ENCODE results near the gene BRWD1. TPM values are rescaled to one million over a fixed set of nuclear protein-coding genes. Genes with fewer than 3 reads are reported as not detected.

Gene BRWD1
- total and polyA plus RNA-seq, 2 of the 13 experiments (the other 11 are each of a cell fraction or from before 2014, with no cell fraction given) = 13.9 to 28.0 TPM

GRCh38 chr21:39183272-39184049 is 130.0 kb downstream of the BRWD1 start, which contains the start of gene PSMG1 (continued):
- TF ChIP-seq TAF15 (IDR thresholded peaks at IDR 0.05; ENCODE audit: low read depth, low read length, poor library complexity, severe bottlenecking) = peak; percentile 32
- TF ChIP-seq IKZF4 (CRISPR knock-in tag; IDR thresholded peaks at IDR 0.05; ENCODE audit: borderline replicate concordance, low read depth, not compliant biosample characterization) = no peak
- TF ChIP-seq ZNF274 (CRISPR knock-in tag; IDR thresholded peaks at IDR 0.05) = peak; percentile 66; the same call in 1 of the 2 replicates
- TF ChIP-seq ZNF329 (CRISPR knock-in tag; IDR thresholded peaks at IDR 0.05; ENCODE audit: low read depth) = peak; percentile 86
- TF ChIP-seq GLMP (CRISPR knock-in tag; IDR thresholded peaks at IDR 0.05; ENCODE audit: borderline replicate concordance) = no peak
- TF ChIP-seq PAWR (CRISPR knock-in tag; IDR thresholded peaks at IDR 0.05; ENCODE audit: borderline replicate concordance) = 0 out of 2 replicates have a peak, but pooled peaks have one; percentile 82
- no peak for TF ChIP-seq ZNF598 (CRISPR knock-in tag; IDR thresholded peaks at IDR 0.05; ENCODE audit: borderline replicate concordance)
- TF ChIP-seq EHMT2 (IDR thresholded peaks at IDR 0.05; ENCODE audit: borderline replicate concordance, low read depth, low read length) = no peak
- peak; percentile 60; the same call in 1 of the 2 replicates for TF ChIP-seq ZBED4 (CRISPR knock-in tag; IDR thresholded peaks at IDR 0.05; ENCODE audit: borderline replicate concordance)
- TF ChIP-seq, protein P1, sequence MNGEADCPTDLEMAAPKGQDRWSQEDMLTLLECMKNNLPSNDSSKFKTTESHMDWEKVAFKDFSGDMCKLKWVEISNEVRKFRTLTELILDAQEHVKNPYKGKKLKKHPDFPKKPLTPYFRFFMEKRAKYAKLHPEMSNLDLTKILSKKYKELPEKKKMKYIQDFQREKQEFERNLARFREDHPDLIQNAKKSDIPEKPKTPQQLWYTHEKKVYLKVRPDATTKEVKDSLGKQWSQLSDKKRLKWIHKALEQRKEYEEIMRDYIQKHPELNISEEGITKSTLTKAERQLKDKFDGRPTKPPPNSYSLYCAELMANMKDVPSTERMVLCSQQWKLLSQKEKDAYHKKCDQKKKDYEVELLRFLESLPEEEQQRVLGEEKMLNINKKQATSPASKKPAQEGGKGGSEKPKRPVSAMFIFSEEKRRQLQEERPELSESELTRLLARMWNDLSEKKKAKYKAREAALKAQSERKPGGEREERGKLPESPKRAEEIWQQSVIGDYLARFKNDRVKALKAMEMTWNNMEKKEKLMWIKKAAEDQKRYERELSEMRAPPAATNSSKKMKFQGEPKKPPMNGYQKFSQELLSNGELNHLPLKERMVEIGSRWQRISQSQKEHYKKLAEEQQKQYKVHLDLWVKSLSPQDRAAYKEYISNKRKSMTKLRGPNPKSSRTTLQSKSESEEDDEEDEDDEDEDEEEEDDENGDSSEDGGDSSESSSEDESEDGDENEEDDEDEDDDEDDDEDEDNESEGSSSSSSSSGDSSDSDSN (CRISPR knock-in tag; IDR thresholded peaks at IDR 0.05) = peak; percentile 91
- no peak for TF ChIP-seq SMYD3 (CRISPR knock-in tag; IDR thresholded peaks at IDR 0.05)
- no peak; the same call in 1 of the 2 replicates for TF ChIP-seq ZNF670 (CRISPR knock-in tag; IDR thresholded peaks at IDR 0.05; ENCODE audit: borderline replicate concordance)
- TF ChIP-seq, protein P2, sequence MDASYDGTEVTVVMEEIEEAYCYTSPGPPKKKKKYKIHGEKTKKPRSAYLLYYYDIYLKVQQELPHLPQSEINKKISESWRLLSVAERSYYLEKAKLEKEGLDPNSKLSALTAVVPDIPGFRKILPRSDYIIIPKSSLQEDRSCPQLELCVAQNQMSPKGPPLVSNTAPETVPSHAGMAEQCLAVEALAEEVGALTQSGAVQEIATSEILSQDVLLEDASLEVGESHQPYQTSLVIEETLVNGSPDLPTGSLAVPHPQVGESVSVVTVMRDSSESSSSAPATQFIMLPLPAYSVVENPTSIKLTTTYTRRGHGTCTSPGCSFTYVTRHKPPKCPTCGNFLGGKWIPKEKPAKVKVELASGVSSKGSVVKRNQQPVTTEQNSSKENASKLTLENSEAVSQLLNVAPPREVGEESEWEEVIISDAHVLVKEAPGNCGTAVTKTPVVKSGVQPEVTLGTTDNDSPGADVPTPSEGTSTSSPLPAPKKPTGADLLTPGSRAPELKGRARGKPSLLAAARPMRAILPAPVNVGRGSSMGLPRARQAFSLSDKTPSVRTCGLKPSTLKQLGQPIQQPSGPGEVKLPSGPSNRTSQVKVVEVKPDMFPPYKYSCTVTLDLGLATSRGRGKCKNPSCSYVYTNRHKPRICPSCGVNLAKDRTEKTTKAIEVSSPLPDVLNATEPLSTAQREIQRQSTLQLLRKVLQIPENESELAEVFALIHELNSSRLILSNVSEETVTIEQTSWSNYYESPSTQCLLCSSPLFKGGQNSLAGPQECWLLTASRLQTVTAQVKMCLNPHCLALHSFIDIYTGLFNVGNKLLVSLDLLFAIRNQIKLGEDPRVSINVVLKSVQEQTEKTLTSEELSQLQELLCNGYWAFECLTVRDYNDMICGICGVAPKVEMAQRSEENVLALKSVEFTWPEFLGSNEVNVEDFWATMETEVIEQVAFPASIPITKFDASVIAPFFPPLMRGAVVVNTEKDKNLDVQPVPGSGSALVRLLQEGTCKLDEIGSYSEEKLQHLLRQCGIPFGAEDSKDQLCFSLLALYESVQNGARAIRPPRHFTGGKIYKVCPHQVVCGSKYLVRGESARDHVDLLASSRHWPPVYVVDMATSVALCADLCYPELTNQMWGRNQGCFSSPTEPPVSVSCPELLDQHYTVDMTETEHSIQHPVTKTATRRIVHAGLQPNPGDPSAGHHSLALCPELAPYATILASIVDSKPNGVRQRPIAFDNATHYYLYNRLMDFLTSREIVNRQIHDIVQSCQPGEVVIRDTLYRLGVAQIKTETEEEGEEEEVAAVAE (CRISPR knock-in tag; IDR thresholded peaks at IDR 0.05; ENCODE audit: borderline replicate concordance) = 0 out of 2 replicates have a peak, but pooled peaks have one; percentile 38
- TF ChIP-seq ZNF225 (CRISPR knock-in tag; IDR thresholded peaks at IDR 0.05) = peak; percentile 88; the same call in 1 of the 2 replicates
